KMS-11 (cell line): ENCODE results near the gene PDCD7.
A peak's percentile ranks its signal among the peaks of the same experiment; 100 is the strongest.
"Not testable (repeated sequence)": the region's sequence is repeated elsewhere in the genome, so short reads cannot be mapped to it uniquely, and the experiment has no call there.

Source experiments
- H2AFZ ChIP-seq: fragments of 200-600 bp; sonication (generic); 2 replicates; pipeline ENCODE4 v1.6.1; 2016; ENCODE audit warnings: antibody characterized with exemption, mixed run types, low read depth
- H3K27ac ChIP-seq: fragments of 200-600 bp; sonication (generic); 2 replicates; pipeline ENCODE4 v1.6.1; 2016; ENCODE audit warnings: mild to moderate bottlenecking, mixed run types
- H3K27me3 ChIP-seq: fragments of 200-600 bp; sonication (generic); 2 replicates; pipeline ENCODE4 v1.6.1; 2017; ENCODE audit warnings: mild to moderate bottlenecking, low read depth, mixed run types, moderate library complexity; ENCODE audit not compliant: insufficient read depth
- H3K36me3 ChIP-seq: fragments of 200-600 bp; sonication (generic); 2 replicates; pipeline ENCODE4 v1.6.1; 2017; ENCODE audit warnings: mild to moderate bottlenecking, mixed run types; ENCODE audit not compliant: insufficient read depth
- H3K4me1 ChIP-seq: fragments of 200-600 bp; sonication (generic); 2 replicates; pipeline ENCODE4 v1.6.1; 2016; ENCODE audit warnings: mild to moderate bottlenecking, low read depth, mixed run types; ENCODE audit not compliant: poor library complexity, severe bottlenecking
- H3K4me2 ChIP-seq: fragments of 200-600 bp; sonication (generic); 2 replicates; pipeline ENCODE4 v1.7.0; 2016; ENCODE audit warnings: mild to moderate bottlenecking, mixed run types
- H3K4me3 ChIP-seq: fragments of 200-600 bp; sonication (generic); IDR thresholded peaks from 2 replicates; pipeline ENCODE4 v1.6.1; 2017; ENCODE audit warnings: low read depth, low read length, mixed read lengths; ENCODE audit not compliant: insufficient read depth
- H3K79me2 ChIP-seq: fragments of 200-600 bp; sonication (generic); 2 replicates; pipeline ENCODE4 v1.6.1; 2016; ENCODE audit warnings: low read depth, mixed run types; ENCODE audit not compliant: insufficient read depth
- H3K9ac ChIP-seq: fragments of 200-600 bp; sonication (generic); 2 replicates; pipeline ENCODE4 v1.6.1; 2016; ENCODE audit warnings: mild to moderate bottlenecking, mixed run types
- H4K20me1 ChIP-seq: fragments of 200-600 bp; sonication (generic); 2 replicates; pipeline ENCODE4 v1.6.1; 2016; ENCODE audit warnings: mild to moderate bottlenecking, mixed run types; ENCODE audit not compliant: insufficient read depth
- TF ChIP-seq, protein P1 (sequence below): fragments of 200-600 bp; sonication (generic); conservative IDR thresholded peaks from 2 replicates; pipeline ENCODE4 v1.6.1; 2017; ENCODE audit warnings: low read depth, mild to moderate bottlenecking, antibody characterized with exemption, low read length, moderate library complexity, mixed read lengths

Gene PDCD7, protein sequence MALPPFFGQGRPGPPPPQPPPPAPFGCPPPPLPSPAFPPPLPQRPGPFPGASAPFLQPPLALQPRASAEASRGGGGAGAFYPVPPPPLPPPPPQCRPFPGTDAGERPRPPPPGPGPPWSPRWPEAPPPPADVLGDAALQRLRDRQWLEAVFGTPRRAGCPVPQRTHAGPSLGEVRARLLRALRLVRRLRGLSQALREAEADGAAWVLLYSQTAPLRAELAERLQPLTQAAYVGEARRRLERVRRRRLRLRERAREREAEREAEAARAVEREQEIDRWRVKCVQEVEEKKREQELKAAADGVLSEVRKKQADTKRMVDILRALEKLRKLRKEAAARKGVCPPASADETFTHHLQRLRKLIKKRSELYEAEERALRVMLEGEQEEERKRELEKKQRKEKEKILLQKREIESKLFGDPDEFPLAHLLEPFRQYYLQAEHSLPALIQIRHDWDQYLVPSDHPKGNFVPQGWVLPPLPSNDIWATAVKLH

DNA sequence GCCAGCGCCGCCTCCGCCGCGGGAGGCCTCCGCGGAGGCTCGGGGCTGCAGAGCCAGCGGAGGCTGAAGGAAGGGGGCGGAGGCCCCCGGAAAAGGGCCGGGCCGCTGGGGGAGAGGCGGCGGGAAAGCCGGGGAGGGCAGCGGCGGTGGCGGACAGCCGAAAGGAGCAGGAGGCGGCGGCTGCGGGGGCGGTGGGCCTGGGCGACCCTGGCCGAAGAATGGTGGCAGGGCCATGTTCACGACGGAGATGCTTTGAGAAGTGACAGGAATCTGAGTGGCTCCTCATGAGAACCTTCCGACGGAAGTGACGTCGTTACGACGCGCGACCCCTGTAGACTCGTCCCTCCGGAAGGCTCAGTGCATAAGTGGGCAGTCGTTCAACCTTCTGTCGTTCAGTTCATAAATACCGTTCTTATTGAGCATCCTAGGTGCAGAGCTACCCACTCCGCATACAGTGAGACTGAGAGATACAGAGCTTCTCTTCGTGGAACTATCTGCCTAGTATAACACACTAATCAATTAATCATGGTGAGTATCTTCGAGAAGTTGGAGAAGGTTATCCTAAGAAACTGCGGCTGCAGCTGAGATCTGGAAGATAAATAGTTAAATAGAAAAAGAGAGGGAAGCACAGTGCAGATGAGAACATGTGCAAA lies at the start of gene PDCD7:
TSS of gene PDCD7 (minus strand) at position 261 of the 653 bp plus-strand sequence. CDS start at position 234, 27 bp downstream.
- Histone ChIP-seq H3K36me3 (no peaks in the 10 kb centered on the region), H3K9ac (peak within 1 kb of the TSS; percentile 78), H3K4me2 (peak within 1 kb of the TSS; percentile 92), H3K27ac (peak within 1 kb of the TSS; percentile 72), H3K79me2 (peaks cover 15% of the 10 kb centered on the region), H3K4me3 (no peak within 1 kb of the TSS), H3K27me3 (no peaks in the 10 kb centered on the region), H4K20me1 (no peaks in the 10 kb centered on the region), H2AFZ (peak within 1 kb of the TSS; percentile 99), H3K4me1 (peaks cover 13% of the 10 kb centered on the region)
- TF ChIP-seq, protein P1, sequence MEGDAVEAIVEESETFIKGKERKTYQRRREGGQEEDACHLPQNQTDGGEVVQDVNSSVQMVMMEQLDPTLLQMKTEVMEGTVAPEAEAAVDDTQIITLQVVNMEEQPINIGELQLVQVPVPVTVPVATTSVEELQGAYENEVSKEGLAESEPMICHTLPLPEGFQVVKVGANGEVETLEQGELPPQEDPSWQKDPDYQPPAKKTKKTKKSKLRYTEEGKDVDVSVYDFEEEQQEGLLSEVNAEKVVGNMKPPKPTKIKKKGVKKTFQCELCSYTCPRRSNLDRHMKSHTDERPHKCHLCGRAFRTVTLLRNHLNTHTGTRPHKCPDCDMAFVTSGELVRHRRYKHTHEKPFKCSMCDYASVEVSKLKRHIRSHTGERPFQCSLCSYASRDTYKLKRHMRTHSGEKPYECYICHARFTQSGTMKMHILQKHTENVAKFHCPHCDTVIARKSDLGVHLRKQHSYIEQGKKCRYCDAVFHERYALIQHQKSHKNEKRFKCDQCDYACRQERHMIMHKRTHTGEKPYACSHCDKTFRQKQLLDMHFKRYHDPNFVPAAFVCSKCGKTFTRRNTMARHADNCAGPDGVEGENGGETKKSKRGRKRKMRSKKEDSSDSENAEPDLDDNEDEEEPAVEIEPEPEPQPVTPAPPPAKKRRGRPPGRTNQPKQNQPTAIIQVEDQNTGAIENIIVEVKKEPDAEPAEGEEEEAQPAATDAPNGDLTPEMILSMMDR = no peak

DNA sequence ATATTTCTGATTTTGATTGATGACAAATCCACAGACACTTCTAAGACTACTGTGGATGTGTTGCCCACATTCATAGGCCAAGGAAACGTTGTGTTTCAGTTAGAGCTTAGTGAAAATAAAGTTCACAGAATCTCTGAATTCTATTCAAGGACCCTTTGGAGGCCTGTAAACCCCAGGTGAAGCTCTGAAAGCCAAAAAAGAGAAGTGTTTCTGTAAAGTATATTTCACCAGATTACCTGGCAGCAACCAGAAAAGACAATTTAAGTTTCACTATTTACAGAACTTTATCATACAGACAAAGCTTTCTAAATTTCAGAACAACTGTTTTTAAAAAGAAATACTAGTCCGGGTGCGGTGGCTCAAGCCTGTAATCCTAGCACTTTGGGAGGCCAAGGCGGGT lies 48.9 kb upstream of the PDCD7 start:
- H3K4me2 ChIP-seq = peak overlapping the region; percentile 84; the same call in 1 of the 2 replicates
- H3K4me1 ChIP-seq = peaks cover 23% of the 10 kb centered on the region
- TF ChIP-seq, protein P1 = no peak
- H2AFZ ChIP-seq = no peak overlapping the region
- peaks cover 62% of the 10 kb centered on the region for H3K79me2 ChIP-seq
- no peaks in the 10 kb centered on the region for H3K27me3 ChIP-seq
- H3K27ac ChIP-seq = no peak overlapping the region
- H3K9ac ChIP-seq = no peak overlapping the region
- H3K4me3 ChIP-seq = no peak overlapping the region
- H4K20me1 ChIP-seq = no peaks in the 10 kb centered on the region
- H3K36me3 ChIP-seq = no peaks in the 10 kb centered on the region; the same call in 1 of the 2 replicates

DNA sequence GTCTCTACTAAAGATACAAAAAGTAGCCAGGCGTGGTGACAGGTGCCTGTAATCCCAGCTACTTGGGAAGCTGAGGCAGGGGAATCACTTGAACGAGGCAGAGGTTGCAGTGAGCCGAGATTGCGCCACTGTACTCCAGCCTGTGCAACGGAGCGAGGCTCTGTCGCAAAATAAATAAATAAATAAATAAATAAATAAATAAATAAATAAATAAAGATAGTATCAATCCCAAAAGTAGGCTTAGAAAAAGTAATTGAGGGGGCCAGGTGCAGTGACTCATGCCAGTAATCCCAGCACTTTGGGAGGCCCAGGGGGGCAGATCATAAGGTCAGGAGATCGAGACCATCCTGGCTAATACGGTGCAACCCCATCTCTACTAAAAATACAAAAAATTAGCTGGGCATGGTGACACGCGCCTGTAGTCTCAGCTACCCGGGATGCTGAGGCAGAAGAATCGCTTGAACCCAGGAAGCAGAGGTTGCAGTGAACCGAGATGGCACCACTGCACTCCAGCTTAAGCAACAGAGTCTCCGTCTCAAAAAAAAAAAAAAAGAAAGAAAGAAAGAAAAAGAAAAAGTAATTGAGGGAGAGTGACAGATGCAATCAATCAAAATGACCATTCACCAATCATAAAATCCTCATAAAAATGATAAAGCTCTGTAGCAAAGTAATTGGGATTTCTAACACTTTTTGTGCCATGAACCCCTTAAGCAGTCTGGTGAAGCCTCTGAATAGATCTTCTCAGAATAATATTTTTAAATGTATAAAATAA lies 48.2 kb upstream of the PDCD7 start:
- not testable (repeated sequence) for H3K27me3 ChIP-seq, H3K27ac ChIP-seq, H3K36me3 ChIP-seq, H4K20me1 ChIP-seq, H3K4me2 ChIP-seq, H2AFZ ChIP-seq, H3K4me3 ChIP-seq, H3K9ac ChIP-seq
- peaks cover 65% of the 10 kb centered on the region for H3K79me2 ChIP-seq
- H3K4me1 ChIP-seq = peaks cover 23% of the 10 kb centered on the region

DNA sequence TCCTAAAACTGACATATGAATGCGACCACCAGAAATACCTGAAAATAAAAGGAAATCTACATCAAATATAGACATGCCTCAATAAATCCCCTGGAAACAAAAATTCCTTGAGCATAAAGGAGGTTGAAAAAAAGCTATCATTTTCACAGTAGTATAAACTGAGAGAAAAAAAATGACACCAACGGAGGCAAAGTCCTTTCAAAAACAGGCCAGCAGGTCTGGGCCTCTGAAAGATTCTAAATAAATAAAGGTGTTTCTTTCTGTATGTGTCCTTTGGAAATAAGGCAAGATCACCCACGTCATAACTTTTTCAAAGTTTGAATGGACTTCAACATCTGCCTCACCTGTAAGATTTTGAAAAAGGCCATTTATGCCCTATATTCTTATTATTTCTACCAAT lies 46.6 kb upstream of the PDCD7 start:
- no peak overlapping the region for H2AFZ ChIP-seq
- H3K27ac ChIP-seq = no peak overlapping the region
- no peaks in the 10 kb centered on the region; the same call in 1 of the 2 replicates for H3K36me3 ChIP-seq
- H3K79me2 ChIP-seq = peaks cover 65% of the 10 kb centered on the region
- peaks cover 17% of the 10 kb centered on the region for H3K4me1 ChIP-seq
- H3K27me3 ChIP-seq = no peaks in the 10 kb centered on the region
- H3K4me2 ChIP-seq = no peak overlapping the region
- no peak overlapping the region for H3K9ac ChIP-seq
- H4K20me1 ChIP-seq = no peaks in the 10 kb centered on the region
- TF ChIP-seq, protein P1 = no peak
- no peak overlapping the region for H3K4me3 ChIP-seq
